Cortex of kidney (tissue), 1 donor: ENCODE results near the gene CDCP2.

Experiments used
- DNase-seq: peaks from one replicate; lab custom pipeline; 2025; lab: John Stamatoyannopoulos, UW

CDCP2 gene

DNA sequence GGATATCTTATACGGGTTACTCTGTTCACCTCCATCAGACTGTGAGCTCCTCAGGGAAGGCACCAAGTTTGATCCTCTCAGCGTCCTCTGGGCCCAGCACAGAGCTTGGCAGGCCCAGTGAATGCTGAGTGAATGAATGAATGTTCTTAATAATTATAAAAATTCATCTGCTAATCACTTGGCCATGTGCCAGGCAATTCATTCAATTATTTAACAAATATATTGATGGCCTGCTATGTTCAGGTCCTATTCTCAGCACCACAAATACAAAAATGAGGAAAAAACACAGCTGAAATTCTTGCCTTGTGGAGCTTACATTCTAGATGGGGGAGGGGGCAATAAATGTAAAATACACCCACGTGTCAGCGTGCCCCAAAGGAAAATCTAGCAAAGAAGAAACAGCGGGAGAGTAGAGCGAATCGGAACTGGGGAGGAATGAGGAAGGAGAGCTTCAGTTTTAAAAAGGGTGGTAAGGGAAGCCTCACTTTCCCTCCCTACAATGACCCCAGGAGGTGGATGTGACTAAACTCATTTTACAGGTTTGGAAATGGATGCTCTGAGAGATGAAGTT lies 15.8 kb downstream of the CDCP2 start:
- no peak for DNase-seq

DNA sequence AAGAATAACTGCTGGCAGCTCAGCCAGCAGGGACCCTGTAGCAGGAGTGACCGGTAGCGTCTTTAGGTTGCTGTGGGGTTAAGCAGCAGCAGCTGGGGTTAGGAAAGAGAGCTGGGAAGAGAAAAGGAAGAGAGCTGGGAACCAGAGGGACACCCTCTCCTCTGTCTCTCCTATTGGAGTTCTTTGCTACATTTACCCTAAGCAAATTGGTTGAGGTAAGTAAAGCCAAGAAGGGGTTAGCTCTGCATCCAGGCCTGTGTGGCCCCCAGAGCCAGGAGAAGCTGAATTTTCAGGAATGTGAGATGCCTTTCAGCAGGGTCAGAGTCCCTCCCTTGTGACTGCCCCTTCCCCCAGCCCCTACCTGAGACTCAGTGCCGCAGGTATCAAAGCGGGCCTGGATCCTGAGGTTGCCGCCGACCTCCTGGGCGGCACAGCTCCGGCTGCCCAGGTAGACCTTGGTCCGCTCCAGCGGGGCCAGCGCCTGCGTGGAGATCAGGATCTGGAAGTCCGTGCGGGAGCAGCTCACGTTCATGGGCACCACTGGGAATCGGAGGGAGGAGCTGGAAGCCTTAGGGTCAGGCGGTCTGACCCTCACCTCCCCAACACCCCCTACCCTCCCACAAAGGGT lies 16.4 kb downstream of the CDCP2 start:
- no peak for DNase-seq

DNA sequence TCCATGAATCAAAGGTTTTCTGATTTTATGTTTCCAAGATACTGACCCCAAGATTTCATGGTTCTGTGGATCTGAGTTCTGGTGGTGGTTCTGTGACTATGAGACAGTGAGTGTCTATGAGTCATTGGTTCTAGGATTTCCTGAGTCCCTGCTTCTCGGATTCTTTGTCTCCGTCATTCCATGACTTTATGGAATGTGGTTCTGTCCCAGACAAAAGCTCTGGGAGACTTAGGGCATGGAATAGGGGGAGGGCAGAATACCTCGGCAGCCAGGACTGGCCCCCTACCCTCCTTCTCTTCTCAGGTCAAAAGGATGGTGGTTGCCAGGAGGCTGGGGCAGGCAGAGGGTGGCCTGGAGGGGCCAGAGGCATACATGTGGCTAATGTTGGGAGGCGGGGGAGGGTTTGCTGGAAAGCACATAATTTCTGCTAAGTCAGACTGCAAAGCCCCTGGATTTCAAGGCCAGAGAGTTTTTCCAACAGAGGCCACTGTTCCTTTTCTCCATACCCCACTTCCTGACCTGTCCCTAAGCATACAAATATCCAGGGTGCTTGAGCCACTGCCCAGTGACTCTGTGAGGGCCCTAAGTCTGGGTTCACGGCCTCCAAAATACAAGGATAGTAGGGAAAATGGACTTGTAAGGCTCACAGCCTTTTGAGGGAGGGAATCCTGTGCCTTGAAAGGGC lies 17.2 kb downstream of the CDCP2 start:
- DNase-seq = no peak

DNA sequence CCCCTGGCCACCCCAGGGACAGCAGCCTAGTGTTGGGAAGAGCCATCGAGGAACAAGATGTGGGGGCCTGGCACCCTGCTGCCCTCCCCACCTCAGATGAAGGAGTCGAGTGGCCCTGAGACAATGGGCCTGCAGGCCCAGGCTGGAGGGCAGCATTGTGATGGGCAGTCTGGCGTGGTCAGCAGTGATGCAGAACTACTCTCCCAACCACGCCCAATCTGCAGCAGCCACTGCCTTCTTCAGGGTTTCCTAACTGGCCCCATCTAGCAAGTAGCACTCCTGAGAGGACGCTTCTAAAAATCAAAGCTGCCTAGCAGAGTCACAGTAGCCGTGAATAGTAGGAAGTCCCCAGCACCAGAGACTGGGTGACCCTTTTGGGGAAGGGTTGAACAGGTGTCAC lies 18.5 kb downstream of the CDCP2 start:
- no peak for DNase-seq

DNA sequence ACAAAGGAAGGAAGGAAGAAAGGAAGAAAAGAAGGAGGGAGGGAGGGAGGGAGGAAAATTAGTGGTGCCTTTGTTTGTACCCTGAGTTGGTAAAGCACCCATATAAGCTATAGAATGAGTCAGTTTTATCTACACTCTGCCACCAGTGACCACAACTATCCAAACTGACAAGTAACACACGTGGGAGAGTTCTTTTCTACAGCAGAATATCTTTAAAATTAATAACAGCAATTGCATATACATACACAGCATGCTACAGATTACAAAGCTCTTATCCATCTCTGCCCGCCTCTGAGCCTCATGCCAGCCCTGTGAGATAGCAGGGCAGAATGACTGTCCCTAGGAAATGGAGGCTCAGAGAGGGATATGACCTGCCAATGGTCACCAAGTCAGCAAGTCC lies 20.3 kb downstream of the CDCP2 start:
- DNase-seq = no peak

DNA sequence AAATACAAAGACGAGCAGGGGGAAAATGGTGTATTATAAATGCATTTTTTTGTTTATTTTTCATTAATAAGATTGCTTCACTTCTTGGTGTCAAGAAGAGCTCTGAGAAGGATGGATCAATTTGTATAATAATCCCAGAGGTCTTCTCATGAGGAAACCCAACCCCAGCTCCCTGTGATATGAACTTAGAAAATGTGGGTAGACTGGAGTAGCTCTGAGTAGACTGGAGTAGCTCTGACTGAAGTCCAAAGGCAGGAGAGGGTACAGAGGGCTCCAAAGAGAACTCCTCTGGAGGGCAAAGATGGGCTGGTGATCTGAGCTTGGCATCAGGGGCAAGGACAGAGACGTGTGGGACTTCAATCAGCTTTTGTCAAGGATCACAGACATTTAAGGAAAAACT lies 21.4 kb downstream of the CDCP2 start:
- DNase-seq = no peak

DNA sequence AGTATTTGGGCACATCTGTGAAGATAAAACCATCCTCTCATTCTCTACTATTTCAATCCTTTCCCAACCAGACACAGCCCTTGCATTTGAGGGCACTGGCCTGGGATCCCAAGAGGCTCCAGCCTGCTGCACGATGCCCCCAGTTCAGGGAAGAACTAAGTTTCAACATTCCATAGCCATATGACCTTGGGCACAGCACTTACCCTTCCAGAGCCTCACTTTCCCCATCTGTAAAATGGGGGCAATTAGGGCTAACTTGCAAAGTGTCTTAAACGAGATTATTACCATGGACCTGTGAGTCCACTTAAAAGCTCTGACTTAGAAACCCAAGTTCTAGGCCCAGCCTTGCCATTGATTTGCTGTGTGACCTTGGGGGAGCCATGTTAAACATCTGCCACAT lies 22.9 kb downstream of the CDCP2 start:
- no peak for DNase-seq

DNA sequence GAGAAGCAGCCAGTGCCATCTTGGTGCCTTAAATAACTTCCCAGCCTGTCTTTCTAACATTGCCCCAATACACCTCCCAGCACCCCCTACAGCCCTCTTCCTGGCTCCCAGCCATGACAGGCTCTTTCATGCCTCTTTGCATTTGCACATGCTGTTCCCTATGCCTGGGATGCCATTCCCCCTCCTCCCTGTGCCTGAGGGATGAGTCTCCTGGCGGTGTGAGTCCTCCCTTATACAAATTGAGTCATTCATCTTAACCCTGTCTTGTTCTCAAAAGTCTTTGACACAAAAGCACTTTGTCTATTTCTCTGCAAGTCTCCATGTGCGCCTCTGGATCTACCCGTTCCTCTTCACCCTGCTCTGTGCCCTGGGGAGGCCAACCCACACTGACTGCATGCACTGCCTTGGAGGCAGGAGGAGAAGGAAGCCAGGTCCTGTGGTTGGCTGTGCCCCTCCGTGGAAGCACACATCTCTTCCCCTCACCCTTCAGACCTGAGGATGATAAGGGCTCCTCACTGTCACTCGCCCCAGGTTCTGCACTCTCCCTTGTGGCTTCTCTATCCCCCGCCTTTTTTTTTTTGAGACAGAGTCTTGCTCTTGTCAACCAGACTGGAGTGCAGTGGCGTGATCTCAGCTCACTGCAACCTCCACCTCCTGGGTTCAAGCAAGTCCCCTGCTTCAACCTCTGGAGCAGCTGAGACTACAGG lies 25.1 kb downstream of the CDCP2 start:
- no peak for DNase-seq

DNA sequence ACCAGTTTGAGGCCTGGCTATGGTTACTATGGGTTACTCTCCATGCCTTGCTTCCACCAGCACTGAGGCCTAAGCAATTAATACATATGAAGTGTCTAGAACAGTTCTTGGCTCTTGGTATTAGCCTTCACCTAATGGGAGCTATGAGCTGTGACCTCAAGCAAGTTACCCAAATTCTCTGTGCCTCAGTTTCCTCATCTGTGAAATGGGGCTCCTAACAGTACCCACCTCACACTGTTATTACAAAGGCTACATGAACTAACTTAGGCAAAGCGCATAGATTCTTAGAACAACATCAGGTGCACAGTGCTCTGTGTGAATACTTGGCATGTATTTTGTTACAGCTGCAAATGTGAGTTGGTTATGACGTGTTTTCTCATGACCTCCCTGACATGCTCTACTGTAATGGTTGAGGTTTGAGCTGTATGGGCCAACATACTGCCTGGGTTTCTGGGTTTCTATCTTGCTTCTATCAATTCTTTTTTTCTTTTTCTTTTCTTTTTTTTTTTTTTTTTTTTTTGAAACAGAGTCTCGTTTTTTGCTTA lies 26.5 kb downstream of the CDCP2 start:
- no peak for DNase-seq

DNA sequence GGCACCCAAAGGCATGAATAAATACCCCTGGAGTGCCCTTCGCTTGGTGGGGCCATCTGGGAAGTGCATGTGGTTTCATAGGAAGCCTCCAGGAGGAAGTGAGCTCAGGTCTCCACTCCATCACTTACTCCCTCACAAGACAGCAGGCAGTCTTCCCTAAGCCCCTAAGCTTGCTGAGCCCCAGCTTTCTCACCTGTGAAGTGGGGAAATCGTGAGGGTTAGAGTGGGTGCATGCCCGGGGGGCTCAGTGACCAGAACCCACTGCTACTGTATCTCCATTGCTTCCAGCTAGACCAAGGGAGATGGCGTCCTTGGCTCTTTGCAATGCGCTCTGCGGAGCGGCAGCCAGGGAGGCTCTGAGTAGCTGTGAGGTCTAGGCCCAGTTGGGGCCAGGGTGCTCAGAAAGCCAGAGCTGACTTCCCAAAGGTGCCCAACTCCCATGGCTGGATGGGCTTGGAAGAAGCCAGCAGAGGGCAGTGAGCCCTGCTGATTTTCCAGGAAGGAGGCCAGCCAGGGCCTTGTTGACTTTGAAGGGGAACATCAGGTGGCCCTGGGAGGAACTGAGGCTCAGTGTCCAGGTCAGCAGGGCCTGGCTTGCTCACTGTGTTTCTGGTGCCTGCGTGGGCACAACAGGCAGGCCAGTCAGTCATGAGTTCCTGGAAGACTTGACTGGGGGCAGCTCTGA lies 27.3 kb downstream of the CDCP2 start:
- no peak for DNase-seq

DNA sequence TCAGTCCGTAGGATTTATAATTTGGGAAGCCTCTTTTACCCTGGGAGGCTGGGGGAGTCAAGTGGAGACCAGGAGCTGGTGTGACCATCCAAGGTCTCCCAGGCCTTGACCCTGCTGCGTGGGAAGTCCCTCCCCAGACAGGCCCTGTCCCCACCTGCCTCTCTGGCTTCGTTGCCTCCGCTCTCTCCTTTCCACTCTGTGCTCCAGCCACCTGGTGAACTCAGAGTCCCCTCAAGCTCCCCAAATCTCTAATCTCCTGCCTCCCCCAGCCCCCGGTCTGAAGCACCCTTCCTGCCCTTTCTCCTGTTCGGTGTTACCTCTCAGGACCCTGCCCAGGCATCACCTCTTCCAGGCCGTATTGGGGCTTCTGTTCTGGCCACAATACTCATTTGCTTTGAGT lies 27.9 kb downstream of the CDCP2 start:
- no peak for DNase-seq

DNA sequence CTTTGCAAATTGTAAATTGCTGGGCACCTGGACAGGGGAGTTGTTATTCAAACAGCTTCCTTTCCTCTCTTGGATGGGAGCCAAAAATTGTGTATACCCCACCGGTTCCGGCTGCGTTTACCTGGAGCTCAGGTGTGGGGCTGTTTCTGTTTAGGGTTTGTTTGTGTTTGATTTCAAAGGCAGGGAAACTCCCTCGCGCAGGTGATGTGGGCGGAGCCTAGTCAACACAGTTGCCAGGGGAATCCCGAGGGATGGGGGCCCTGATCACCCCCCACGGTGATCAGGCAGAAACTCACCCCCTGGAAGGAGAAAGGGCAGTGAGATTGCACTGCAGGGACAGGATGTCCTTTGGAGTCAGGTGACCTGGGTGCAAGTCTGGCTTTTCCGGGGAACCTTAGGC lies 28.3 kb downstream of the CDCP2 start:
- no peak for DNase-seq

DNA sequence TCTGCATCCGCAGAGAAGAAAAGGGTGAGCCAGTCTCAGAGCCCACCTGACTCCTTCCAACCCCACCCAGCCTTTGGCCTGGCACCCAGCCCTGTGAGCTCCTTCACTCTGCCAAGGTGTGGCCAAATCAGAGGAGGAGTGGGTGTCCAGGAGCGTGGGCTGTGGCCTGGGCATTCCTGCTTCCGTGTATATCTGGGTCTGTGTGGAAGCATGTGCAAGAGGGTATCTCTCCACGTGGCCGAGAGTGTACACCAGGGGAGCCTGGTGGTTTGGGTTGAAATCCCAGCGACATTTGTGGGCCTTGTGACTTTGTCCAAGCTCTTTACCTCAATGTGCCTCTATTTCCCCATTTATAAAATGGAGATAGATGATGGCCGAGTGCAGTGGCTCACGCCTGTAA lies 29.8 kb downstream of the CDCP2 start:
- DNase-seq = no peak

DNA sequence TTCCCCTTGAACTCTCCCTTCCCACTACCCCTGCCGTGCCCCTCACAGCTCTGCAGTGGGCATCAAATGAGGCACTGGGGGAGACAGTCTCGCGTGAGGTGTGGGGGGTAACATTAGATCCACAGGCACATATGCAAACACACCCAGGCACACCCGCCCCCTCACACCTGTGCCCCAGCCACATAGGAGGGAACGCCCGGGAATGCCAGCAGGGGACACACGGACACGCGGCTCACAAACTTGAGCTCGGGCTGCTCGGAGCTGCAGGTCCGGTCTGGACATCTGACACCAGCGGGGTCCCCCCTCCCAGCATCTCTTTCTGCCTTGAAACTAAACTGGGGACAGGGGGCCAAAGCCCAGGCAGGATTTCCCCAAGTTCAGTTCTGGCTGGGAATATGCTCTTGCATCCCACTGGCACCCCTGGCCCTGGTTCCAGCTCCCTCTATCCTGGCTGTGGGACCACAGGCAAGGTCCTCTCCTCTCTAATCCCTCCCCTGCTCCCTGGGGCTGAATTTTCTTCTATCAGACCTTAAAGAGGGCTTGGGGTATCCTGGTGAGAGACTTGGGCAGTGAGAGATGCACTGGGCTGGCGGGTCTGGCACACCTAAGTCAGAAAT lies 30.6 kb downstream of the CDCP2 start:
- no peak for DNase-seq

DNA sequence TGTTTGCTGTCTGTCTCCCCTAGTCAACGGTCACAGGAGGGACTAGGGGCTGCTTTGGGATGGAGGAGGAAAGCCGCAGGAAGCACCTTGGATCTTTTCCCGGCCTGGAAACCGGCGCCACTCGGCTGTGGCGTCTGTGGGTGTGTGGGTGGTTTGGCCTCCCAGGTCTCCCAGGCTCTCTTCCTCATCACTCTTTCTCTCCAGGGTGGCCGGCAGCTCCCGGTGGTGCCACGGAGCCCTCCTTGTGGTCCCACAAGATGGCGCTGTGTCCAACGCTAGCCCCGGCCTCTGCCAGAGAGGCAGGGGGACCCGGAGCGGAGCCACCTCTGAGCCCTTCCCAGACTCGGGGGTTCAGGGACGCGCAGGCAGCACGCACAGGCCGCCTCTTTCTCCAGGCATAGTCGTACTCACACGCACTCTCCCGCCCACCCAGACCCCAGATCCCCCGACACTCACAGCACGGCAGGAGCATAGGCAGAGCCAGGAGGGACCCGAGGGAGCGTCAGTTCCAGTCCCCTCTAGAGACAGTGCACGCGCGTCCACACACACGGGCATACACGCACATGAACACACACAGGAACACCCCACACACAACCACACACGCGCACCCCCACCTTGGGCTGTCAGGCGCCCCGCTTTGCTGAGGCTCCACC lies 31.2 kb downstream of the CDCP2 start:
- no peak for DNase-seq

DNA sequence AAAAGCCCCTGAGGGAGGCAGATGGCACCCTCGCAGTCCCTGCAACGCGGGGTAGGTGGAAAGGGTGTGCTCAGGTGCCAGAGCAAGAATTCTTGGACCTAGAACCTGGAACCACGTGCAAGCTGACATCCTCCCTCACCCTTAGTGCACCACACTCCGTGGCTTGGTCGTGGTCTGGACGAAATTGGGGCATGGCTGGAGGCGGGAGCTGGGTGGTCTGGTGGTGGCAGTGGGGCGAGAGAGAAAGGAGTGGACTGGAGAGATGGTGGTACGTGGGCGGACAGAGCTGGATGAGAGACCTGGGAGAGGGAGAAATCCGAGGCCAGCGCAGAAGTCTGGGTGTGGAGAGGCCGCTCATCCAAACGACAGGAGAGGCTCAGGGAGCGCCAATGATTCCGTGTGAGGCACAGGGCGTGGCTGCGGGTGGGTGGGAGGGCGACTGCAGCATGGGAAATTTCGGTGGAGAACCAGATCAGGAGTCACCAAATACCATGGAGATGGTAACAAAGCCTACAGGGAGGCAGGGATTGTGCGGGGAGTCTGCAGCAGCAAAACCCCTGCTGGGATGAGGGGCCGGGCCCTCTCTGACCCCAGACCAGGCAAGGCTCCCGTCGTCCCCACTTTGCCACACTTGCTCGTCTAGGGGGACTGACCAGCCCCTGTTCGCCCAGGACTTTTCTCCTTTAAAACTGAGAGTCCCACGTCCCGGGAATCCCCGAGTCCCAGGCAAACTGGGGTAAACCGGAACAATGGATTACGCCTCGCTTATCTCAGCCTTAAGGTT lies 31.9 kb downstream of the CDCP2 start:
- no peak for DNase-seq

DNA sequence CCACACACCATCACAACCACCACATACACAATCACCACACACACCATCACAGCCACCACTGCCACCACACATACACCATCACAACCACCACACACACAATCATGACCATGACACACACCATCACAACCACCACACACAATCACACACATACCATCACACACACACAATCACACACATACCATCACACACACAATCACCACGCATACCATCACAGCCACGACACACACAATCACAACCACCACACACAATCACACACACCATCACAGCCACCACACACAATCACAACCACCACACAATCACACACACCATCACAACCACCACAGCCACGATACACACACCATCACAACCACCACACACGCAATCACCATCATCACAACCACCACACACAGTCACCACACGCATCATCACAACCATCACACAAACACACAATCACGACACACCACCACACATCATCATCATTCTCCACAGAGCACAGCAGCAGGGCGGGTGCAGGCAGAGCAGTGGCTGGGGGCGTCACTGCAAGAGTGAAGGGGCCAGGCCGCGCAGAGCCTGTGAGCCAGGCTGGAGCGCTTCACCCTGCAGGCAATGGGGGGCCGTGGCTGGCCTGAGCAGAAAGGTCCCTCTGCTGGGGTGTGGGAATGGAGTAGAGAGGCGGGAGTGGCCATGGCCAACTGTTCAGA lies 32.6 kb downstream of the CDCP2 start:
- no peak for DNase-seq

DNA sequence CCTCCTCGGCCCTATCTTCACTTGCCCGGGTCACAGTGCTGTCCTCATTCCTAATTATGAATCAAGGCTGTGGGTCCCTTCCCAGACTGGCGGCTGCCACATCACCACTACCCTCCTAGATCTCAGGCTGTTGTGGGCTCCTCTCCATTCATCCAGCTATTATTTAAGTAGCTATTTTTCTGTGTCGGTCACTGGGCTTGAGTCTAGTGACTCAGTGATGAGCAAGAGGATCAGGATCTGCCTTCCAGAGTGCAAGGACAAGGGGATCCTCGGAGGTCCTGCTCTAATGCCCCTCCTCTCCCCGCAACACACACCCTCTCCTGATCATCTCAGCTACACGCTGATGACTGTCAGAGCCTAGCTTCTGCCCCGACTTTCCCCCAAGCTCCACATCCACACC lies 34.1 kb downstream of the CDCP2 start:
- no peak for DNase-seq

DNA sequence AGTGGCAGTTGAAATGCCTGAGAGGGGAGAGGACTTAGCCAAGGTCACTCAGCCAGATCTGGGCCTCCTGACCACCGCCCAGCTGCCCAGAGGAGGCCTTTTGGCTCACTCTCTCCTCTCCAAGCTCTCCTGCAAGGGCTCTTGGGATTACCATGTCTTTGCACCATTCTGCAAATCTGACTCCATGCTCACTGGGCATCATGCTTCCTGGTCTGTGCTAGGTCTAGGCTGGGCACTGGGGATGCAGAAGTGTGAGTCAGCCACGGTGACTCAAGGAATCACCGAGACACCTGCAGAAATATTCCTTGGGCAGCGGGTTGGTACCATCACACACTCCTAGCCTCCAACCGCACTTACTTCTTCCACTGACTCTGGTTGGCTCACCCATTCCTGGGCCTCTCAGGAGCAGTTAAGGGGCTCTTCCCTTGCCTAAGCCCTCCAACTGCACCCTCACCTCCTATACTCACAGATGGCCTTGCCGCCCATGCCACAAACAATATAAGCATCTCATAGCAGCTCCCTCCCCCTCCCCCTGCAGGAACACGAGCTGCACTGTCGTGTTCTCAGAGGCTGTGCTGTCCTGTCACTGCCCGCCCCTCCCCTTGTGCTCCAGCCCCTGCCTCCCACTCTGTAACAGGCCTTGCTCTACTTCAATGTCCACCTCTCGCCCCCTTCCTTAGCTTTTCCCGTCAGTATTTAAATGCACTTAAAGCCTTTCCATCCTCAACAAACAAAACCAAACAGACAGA lies 34.8 kb downstream of the CDCP2 start:
- no peak for DNase-seq
